Measurements from ENCODE around the gene TRAPPC14. TPM values are rescaled to one million over a fixed set of nuclear protein-coding genes. Genes with fewer than 3 reads are reported as not detected.

The TRAPPC14 gene
- total and polyA plus RNA-seq, 2 of the 13 experiments (the other 11 are each of a cell fraction or from before 2014, with no cell fraction given), result 4.7 to 9.6 TPM

DNA sequence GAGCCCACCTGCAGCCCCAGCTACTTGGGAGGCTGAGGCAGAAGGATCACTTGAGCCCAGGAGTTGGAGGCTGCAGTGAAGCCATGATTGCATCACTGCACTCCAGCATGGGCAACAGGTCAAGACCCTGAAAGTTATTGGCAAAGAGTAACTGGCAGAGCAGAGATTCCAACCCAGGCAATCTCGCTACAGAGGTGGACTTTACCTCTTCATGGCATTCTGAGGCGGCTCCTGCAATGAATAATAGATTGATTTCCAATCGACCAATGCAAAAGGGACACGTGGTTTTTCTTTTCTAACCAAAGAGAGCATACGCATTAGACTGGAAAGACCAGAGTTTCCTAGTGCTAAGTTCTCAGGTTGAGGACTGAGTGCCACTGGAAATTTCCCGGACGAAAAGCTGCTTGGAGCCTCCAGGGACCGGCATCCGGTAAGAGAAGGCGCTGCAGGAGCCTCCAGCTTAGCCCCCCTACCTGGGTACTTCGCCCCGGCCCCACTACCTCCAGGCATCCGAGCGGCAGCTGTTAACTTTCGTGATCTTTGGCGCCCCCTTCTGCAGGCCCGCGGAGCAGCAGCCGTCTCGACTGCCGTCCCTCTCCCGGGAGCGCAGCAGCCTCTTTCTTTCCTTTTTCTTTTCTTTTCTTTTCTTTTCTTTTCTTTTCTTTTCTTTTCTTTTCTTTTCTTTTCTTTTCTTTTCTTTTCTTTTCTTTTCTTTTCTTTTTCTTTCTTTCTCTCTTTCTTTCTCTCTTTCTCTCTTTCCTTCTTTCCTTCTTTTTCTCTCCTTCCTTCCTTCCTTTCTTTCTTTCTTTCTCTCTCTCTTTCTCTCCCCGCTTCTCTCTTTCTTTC lies 27.7 kb downstream of the TRAPPC14 start (continued):
- TF ChIP-seq, protein P1, sequence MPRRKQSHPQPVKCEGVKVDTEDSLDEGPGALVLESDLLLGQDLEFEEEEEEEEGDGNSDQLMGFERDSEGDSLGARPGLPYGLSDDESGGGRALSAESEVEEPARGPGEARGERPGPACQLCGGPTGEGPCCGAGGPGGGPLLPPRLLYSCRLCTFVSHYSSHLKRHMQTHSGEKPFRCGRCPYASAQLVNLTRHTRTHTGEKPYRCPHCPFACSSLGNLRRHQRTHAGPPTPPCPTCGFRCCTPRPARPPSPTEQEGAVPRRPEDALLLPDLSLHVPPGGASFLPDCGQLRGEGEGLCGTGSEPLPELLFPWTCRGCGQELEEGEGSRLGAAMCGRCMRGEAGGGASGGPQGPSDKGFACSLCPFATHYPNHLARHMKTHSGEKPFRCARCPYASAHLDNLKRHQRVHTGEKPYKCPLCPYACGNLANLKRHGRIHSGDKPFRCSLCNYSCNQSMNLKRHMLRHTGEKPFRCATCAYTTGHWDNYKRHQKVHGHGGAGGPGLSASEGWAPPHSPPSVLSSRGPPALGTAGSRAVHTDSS (CRISPR knock-in tag; conservative IDR thresholded peaks at IDR 0.05), result no peak
- TF ChIP-seq ZNF343 (CRISPR knock-in tag; IDR thresholded peaks at IDR 0.05), result no peak
- TF ChIP-seq ZMYM2 (CRISPR knock-in tag; IDR thresholded peaks at IDR 0.05), result 0 out of 2 replicates have a peak, but pooled peaks have one; percentile 51
- TF ChIP-seq, protein P2, sequence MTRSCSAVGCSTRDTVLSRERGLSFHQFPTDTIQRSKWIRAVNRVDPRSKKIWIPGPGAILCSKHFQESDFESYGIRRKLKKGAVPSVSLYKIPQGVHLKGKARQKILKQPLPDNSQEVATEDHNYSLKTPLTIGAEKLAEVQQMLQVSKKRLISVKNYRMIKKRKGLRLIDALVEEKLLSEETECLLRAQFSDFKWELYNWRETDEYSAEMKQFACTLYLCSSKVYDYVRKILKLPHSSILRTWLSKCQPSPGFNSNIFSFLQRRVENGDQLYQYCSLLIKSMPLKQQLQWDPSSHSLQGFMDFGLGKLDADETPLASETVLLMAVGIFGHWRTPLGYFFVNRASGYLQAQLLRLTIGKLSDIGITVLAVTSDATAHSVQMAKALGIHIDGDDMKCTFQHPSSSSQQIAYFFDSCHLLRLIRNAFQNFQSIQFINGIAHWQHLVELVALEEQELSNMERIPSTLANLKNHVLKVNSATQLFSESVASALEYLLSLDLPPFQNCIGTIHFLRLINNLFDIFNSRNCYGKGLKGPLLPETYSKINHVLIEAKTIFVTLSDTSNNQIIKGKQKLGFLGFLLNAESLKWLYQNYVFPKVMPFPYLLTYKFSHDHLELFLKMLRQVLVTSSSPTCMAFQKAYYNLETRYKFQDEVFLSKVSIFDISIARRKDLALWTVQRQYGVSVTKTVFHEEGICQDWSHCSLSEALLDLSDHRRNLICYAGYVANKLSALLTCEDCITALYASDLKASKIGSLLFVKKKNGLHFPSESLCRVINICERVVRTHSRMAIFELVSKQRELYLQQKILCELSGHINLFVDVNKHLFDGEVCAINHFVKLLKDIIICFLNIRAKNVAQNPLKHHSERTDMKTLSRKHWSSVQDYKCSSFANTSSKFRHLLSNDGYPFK (CRISPR knock-in tag; IDR thresholded peaks at IDR 0.05; ENCODE audit: borderline replicate concordance), result no peak
- no peak for TF ChIP-seq ZNF672 (CRISPR knock-in tag; IDR thresholded peaks at IDR 0.05)
- TF ChIP-seq HDAC2 (CRISPR knock-in tag; IDR thresholded peaks at IDR 0.05), result no peak
- TF ChIP-seq, protein P3, sequence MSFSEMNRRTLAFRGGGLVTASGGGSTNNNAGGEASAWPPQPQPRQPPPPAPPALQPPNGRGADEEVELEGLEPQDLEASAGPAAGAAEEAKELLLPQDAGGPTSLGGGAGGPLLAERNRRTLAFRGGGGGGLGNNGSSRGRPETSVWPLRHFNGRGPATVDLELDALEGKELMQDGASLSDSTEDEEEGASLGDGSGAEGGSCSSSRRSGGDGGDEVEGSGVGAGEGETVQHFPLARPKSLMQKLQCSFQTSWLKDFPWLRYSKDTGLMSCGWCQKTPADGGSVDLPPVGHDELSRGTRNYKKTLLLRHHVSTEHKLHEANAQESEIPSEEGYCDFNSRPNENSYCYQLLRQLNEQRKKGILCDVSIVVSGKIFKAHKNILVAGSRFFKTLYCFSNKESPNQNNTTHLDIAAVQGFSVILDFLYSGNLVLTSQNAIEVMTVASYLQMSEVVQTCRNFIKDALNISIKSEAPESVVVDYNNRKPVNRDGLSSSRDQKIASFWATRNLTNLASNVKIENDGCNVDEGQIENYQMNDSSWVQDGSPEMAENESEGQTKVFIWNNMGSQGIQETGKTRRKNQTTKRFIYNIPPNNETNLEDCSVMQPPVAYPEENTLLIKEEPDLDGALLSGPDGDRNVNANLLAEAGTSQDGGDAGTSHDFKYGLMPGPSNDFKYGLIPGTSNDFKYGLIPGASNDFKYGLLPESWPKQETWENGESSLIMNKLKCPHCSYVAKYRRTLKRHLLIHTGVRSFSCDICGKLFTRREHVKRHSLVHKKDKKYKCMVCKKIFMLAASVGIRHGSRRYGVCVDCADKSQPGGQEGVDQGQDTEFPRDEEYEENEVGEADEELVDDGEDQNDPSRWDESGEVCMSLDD (CRISPR knock-in tag; IDR thresholded peaks at IDR 0.05; ENCODE audit: borderline replicate concordance), result no peak
- TF ChIP-seq ZNF138 (CRISPR knock-in tag; IDR thresholded peaks at IDR 0.05; ENCODE audit: low read depth), result no peak
- TF ChIP-seq AHR (CRISPR knock-in tag; IDR thresholded peaks at IDR 0.05), result no peak
- TF ChIP-seq HMGA1 (CRISPR knock-in tag; conservative IDR thresholded peaks at IDR 0.05), result no peak
- no peak for TF ChIP-seq ZSCAN31 (CRISPR knock-in tag; IDR thresholded peaks at IDR 0.05; ENCODE audit: low read depth)
- TF ChIP-seq ATF7 (IDR thresholded peaks at IDR 0.05), result peak; percentile 40; the same call in 1 of the 2 replicates
- TF ChIP-seq ATF7 (CRISPR knock-in tag; IDR thresholded peaks at IDR 0.05), result no peak
- TF ChIP-seq, protein P4, sequence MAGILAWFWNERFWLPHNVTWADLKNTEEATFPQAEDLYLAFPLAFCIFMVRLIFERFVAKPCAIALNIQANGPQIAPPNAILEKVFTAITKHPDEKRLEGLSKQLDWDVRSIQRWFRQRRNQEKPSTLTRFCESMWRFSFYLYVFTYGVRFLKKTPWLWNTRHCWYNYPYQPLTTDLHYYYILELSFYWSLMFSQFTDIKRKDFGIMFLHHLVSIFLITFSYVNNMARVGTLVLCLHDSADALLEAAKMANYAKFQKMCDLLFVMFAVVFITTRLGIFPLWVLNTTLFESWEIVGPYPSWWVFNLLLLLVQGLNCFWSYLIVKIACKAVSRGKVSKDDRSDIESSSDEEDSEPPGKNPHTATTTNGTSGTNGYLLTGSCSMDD (CRISPR knock-in tag; IDR thresholded peaks at IDR 0.05), result no peak
- TF ChIP-seq AGO2 (optimal IDR thresholded peaks at IDR 0.05; ENCODE audit: low read depth, low read length), result no peak
- peak; percentile 79 for TF ChIP-seq U2AF1 (optimal IDR thresholded peaks at IDR 0.05; ENCODE audit: low read depth, low read length)
- no peak for TF ChIP-seq HES4 (CRISPR knock-in tag; IDR thresholded peaks at IDR 0.05; ENCODE audit: borderline replicate concordance)
- TF ChIP-seq ZNF776 (CRISPR knock-in tag; IDR thresholded peaks at IDR 0.05), result 0 out of 2 replicates have a peak, but pooled peaks have one; percentile 28

Data from HepG2 (cell line).